ENCODE measurements around the gene PRRT1B. TPM values are rescaled to one million over a fixed set of nuclear protein-coding genes. Genes with fewer than 3 reads are reported as not detected.

Gene PRRT1B
- total RNA-seq, 6 donors from 2014 or later: 1.8 to 10.5 (median 8.0) TPM

- 84 to 86% methylated on average over 13 to 16 of the region's 16 CpGs for WGBS, 2 donors
- peaks cover 12 to 89% (median 61%) of the 10 kb centered on the region in 4 donors for H3K36me3 ChIP-seq
- H3K27me3 ChIP-seq: no peaks in the 10 kb centered on the region
- TF ChIP-seq CTCF (IDR thresholded peaks at IDR 0.05) (no peak), POLR2AphosphoS5 (IDR thresholded peaks at IDR 0.05) (no peak), EP300 (IDR thresholded peaks at IDR 0.05) (no peak), POLR2A (IDR thresholded peaks at IDR 0.05) (no peak)
- no peak overlapping the region for H3K4me3 ChIP-seq
- no peak for ATAC-seq (ENCODE audit: low FRiP score in 2 of 2)
- H3K9me3 ChIP-seq: no peaks in the 10 kb centered on the region
- H3K4me1 ChIP-seq: peaks cover 12 to 15% (median 12%) of the 10 kb centered on the region in 4 donors
- DNase-seq: peak in 1 of 2 donors; percentile 51
- peak overlapping the region in 1 of 4 donors; percentile 18 for H3K27ac ChIP-seq
These were observed 58.6 kb downstream of the PRRT1B start for GRCh38 chr9:131603711-131604439.

GRCh38 chr9:131605770-131606590, 60.7 kb downstream of the PRRT1B start:
- Histone ChIP-seq H3K4me1 (peaks cover 21 to 27% (median 24%) of the 10 kb centered on the region in 4 donors), H3K27me3 (no peaks in the 10 kb centered on the region), H3K9me3 (no peaks in the 10 kb centered on the region), H3K36me3 (peaks cover 12 to 75% (median 50%) of the 10 kb centered on the region in 4 donors), H3K27ac (no peak overlapping the region), H3K4me3 (no peak overlapping the region)
- no peak for ATAC-seq (ENCODE audit: low FRiP score in 2 of 2)
- TF ChIP-seq POLR2AphosphoS5 (IDR thresholded peaks at IDR 0.05) (no peak), CTCF (IDR thresholded peaks at IDR 0.05) (no peak), POLR2A (IDR thresholded peaks at IDR 0.05) (no peak), EP300 (IDR thresholded peaks at IDR 0.05) (no peak)
- DNase-seq: no peak
- WGBS, 2 donors: 85 to 89% methylated on average over 9 of the region's 9 CpGs

DNA sequence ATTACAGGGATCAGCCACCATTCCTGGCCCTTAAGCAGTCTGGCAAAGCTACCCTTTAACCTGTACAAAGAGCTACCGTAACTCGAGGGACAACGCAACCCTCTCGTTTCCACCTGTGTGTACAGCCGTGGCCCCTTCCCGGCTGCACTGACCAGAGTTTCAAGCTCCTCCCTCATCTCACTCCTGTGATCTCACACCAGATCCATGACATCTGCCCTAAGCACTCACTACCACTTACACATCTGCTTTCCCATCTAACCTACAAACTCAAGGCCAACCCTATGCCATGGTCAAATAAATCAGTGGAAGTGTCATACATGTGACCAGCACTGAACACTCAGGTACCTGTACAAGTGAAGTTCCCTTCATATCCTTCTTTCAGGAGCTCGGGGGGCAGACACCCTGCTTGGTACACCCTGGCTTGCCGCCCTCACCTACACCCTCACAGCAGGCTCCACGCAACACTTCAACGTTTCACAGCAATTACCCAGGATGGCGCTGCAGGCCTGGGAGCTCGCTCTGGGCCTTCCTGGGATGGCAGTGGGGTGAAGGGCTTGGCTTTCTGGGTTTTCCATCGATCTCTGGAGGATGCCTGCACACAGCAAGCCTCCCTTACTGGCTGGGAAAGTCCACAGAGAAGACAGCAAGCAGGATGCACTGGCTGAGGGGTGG, 61.7 kb downstream of the PRRT1B start:
- Histone ChIP-seq H3K4me1 (peaks cover 21 to 27% (median 24%) of the 10 kb centered on the region in 4 donors), H3K27ac (peak overlapping the region in 3 of 4 donors; percentile 70 to 78 (median 72)), H3K27me3 (no peaks in the 10 kb centered on the region), H3K9me3 (no peaks in the 10 kb centered on the region), H3K36me3 (peaks cover 6 to 75% (median 43%) of the 10 kb centered on the region in 4 donors), H3K4me3 (no peak overlapping the region)
- TF ChIP-seq CTCF (IDR thresholded peaks at IDR 0.05) (no peak), EP300 (IDR thresholded peaks at IDR 0.05) (no peak)
- 87 to 94% methylated on average over 8 to 13 of the region's 13 CpGs for WGBS, 2 donors
- DNase-seq (peak in 1 of 2 donors; percentile 36), ATAC-seq (ENCODE audit: low FRiP score in 2 of 2) (no peak)

DNA sequence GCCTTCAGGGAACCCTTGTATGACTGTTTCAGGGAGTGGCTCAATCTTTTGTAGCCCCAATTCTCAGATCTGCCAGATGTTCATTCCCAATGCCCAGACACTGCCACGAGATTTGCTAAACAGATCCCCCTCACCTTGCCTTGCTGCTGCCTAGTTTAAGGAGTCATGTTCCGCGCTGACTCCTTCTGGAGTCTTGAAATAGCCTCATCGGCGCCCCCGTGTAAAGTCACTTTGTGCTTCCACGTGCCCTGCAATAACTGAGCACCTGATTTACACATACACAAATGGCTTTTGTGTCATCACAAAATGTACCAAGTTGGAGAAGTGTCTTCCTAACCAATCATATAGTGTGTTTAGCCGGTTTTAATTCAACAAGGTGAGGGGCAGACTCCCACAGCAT, 62.3 kb downstream of the PRRT1B start:
- Histone ChIP-seq H3K4me1 (peaks cover 21 to 27% (median 24%) of the 10 kb centered on the region in 4 donors), H3K36me3 (peaks cover 10 to 75% (median 44%) of the 10 kb centered on the region in 4 donors), H3K27ac (peak overlapping the region in 3 of 4 donors; percentile 70 to 78 (median 72)), H3K9me3 (no peaks in the 10 kb centered on the region), H3K27me3 (no peaks in the 10 kb centered on the region), H3K4me3 (no peak overlapping the region)
- ATAC-seq (ENCODE audit: low FRiP score in 2 of 2): no peak
- 86 to 88% methylated on average over 6 to 8 of the region's 8 CpGs for WGBS, 2 donors
- TF ChIP-seq EP300 (IDR thresholded peaks at IDR 0.05) (no peak), POLR2AphosphoS5 (IDR thresholded peaks at IDR 0.05) (no peak), CTCF (IDR thresholded peaks at IDR 0.05) (no peak), POLR2A (IDR thresholded peaks at IDR 0.05) (no peak)
- DNase-seq: no peak
